Body of pancreas (tissue), 4 donors: ENCODE data around the gene HELQ.

Experiments
- CTCF ChIP-seq, 7 experiments: fragments of 450-650 bp in 4 of 7; fragments of 200-600 bp in 3 of 7; sonication (generic) in 3 of 7; IDR thresholded peaks; one replicate each; pipeline ENCODE4 v1.5.1; 2016 to 2019; ENCODE audit warnings: antibody characterized with exemption in 7 of 7
- POLR2A ChIP-seq, 3 donors: fragments of 450-650 bp; IDR thresholded peaks; one replicate each; pipeline ENCODE4 v1.6.1; 2016; ENCODE audit warnings: antibody characterized with exemption in 3 of 3, mild to moderate bottlenecking in 2 of 3

- no peak for TF ChIP-seq CTCF (IDR thresholded peaks at IDR 0.05)
- no peak for TF ChIP-seq POLR2A (IDR thresholded peaks at IDR 0.05)
These were observed 24.4 kb downstream of the HELQ start for GRCh38 chr4:83431200-83431599.
